ENCODE measurements around the gene CMSS1.

Gene CMSS1

DNA sequence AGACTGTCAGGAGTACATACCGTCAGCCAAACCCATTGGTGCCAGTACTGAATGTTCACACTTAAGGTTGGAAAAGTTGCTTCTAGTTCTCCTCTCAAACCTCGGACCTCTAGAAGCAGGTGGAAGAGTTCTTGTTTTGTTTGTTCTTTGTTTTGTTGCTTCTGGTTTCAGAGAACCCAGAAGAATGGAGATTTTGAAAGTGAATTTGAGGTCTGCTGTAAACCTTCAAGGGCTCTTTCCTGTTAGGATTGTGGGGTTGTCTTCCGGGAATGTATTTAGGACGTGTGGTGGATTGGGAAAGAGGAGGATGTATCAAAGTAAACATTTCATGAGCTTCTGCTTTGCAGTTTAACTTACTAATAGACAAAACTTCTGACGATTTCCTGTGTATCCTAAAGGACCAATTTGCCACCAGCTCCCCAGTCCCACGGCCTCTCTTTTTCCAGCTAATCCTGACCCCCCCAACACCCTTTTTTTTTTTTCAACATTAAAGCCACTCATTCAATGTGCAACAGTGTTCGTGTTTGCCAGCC, 246.3 kb downstream of the CMSS1 start:
- DNase-seq, result no peak

DNA sequence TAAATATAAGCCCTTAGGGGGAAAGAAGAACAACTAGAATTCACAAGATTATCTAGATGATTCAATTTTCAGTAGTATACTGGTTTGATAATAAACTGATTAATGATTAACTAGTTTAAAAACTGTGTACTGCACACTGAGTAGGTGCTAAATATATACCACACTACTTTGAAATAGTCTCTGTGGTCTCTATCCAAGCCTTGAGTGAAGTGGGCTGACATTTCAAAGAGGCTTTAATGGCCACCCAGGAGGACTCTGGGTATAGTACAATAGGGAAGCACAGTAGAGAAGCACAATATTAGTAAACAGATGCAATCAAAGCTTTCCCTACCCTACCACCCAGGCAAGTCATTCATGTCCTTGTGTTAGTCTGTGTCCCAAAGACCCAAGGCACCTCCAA, 249.9 kb downstream of the CMSS1 start:
- no peak for DNase-seq

GRCh38 chr3:100068826-100069225, 251.2 kb downstream of the CMSS1 start:
- peak; percentile 68 for DNase-seq

DNA sequence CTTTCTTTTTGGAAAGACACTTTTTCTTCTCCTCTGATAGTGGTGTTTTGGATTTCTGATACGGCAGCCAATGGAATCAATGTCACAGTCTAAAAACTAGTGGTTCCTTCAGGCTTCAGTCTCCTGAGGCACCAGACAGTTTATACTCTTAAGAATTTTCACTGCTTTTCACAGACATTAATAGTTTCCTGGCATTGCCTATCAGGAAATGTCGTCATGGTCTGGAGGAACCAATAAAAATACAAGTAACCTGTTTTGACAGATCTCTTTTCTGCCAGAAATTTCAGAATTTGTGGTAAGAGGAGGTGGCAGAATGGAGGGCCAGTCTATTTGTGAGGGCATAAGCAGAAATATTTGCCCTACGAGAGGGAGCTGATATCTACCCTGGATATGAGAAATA, 251.8 kb downstream of the CMSS1 start:
- DNase-seq, result no peak

DNA sequence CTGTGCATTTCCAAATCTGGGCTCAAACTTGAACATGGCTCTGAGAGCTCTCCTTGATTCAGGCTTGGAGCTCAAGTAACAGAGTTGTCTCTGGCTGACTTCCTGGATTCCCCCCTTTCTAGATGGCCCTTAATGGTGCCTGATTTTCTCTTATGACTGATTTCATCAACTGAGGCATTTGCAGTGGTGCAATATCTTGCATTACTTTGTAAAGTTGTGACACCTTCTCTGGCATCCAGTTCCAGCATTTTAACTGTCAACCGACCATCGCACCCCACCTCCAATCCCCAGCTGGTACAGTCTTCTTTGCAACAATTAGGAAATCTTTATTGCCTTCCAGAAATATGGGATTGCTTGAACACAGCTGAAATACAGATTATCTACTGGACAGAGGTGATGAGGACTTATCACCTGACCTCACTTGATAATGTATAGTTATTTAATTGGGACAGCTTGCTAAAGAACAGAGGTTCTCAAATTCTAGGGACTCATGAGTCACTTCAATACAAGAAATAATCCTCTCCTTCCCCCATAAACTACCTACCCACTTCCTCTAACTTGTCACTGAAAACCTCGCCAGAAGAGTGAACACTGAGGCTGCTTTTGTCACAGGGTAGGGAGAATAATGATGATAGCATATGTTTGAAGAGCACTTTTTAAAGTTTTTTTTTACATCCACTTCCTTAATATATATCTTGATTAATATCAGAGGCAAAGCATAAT, 254.8 kb downstream of the CMSS1 start:
- no peak for DNase-seq

DNA sequence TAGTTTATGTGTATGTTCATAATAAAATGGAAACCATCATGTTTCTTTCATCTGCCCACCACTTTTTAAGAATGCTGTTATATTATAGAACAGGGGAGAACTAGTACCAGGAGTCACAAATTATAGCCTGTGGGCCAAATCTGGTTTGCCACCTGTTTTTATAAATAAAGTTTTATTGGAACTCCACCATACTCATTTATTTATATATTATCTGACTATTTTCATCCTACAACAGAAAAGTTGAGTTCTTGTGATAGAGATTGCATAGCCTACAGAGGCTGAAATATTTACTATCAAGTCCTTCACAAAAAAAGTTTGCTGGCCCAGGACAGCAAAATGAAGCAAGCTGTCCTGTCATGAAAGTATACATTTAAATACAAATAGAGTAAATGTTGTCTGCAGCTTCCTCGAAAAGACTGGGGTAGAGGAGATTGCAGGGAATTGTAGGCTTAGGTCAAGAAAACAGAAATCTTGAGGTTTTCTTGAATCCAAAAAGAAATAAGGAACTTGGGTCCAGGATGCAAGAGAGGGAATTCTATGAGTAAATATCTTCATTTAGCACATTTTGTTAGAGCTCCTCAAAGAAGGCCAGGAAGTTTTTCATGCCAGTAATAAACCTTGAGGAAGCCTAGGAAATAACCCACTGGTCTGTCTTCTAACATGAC, 255.5 kb downstream of the CMSS1 start:
- no peak for DNase-seq

DNA sequence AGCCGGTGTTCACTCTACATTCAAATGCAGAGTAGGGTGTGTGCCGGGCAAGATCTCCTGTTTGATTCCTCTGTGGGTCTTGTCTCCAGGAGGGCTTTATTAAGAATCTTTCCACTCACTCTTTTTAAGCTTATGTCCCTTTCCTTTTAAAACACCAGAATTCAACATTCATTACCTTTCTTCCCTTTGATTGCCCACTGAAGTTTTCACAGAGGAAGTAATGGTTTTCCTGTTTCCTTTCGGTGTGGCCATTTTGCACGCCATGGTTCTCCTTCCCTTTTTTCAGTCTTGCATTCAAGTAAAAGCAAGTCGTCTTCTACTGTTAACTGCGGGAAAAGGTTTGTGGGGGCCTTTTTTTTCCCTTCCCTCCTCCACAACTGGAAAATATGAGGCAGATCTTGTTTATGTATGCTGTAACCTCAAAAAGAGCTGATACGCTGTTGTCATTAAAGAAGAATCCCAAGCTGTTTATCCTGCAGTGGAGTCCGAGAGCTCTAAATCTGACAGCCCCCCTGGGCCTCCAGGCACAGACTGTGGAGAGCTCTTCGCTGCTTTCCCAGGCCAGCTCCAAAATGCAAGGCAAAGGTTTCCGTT, 256.1 kb downstream of the CMSS1 start:
- no peak for DNase-seq

- no peak for DNase-seq
Measured at GRCh38 chr3:100075196-100075595, 257.5 kb downstream of the CMSS1 start.

GRCh38 chr3:100075851-100076730, 258.4 kb downstream of the CMSS1 start:
- no peak for DNase-seq

- DNase-seq, result no peak
Measured at GRCh38 chr3:100076731-100077529, 259.3 kb downstream of the CMSS1 start.

DNA sequence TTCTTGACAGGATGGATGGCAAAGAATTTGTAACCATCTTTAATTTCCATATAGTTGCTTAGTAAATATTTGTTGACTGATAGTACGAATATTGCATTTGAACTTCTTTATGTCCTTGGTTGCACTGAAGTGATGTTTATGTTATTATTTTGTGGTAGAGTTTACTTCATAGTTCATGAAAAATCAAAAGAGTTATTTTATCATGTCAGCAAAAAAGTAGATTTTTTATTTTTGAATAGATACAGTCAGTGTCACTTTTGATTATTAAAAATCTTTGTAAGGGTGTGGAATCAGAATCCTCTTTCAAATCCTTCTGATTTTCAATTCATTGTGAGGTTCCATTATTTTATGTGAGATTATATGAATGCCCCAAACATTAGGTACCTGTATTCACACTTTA, 261.7 kb downstream of the CMSS1 start:
- no peak for DNase-seq

GRCh38 chr3:100080573-100080972, 262.9 kb downstream of the CMSS1 start:
- no peak for DNase-seq

DNA sequence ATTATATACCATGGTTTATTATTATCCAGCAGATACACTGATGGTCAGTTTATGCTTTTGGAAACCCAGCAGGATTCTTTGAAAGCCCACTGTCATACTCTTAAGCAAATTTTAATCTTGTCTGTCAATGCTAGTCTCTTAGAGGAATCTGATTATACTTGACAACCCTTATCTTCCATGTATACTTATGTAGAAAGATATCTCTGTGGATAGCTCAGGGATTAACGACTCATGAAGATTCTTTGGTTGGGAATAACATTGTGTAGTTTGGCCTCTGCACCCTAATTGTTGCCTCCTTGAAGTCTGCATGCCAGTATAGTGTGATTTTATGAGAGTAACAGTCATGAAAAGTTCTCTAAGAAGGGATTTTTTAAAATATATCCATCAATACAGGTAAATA, 263.6 kb downstream of the CMSS1 start:
- DNase-seq, result no peak

DNA sequence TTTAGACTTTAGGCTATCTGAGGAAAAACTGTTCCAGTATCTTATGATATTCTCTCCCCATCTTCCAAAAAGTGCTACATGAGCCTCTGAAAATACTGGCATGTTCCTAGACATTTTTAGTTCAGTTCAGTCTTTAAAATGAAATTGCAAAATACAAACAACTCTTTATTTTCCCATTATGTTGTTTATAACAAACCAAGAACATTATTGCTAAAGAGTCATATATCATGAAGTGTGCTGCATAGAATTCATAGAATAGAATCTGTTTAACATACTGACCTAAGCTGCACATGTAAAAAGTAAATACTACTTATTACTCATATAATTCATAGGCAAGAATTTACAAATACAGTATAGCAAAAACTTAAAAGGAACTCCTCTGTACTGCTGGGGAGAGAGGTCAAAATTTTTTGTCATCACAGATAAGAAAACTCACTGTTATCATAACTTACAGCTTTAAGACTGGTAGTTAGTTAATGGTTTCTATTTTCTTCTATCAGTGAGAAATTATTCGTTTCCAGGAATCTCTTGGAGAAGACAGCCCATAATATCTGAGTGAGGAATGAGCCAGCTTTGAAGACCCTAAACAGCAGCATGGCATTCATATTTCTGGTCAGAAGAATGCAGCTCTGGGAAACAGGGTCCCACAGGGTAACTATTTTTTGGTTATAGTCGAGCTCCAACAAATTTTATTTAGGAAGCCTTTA, 264.5 kb downstream of the CMSS1 start:
- DNase-seq, result no peak

DNA sequence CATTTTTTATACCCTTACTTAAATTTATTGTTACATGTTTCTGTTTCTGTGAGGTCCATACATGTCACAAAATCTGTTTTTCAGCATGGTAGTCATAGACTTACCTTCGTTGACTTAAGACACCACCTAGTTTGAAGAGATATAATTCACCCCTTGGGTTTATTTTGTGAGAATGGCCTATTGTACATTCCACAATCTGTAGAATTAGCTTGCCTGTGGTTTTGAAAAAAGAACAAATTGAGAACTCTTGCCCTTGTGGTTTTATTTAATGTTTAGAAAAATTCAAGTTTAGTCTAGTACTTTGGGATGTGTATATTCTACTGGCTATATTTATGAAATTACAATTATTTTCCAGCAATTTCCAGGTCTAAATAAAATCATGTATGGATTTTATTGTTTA, 265.1 kb downstream of the CMSS1 start:
- DNase-seq, result no peak

DNA sequence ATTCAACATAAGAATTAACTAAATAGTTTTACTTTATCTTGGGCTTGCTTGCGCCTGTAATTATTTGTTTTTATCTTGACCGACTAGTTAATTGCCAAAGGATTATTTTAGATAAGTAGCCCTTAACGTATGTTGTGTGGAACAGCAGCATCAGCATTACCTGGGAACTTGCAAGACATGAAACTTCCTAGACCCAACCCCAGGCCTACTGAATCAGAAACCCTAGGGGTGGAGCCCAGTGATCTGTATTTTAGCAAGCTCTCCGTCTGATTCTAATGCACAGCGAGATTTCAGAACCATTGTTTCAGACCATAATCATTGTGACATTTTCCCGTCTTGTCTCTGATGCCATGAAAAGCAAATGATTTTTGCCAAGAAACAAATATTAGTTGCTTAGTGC, 265.5 kb downstream of the CMSS1 start:
- DNase-seq, result no peak

- DNase-seq, result no peak
Measured at GRCh38 chr3:100084100-100084806, 266.6 kb downstream of the CMSS1 start.

GRCh38 chr3:100086401-100086800, 268.7 kb downstream of the CMSS1 start:
- no peak for DNase-seq

- DNase-seq, result no peak
Measured at GRCh38 chr3:100087198-100087597, 269.5 kb downstream of the CMSS1 start.

- no peak for DNase-seq
Measured at GRCh38 chr3:100088735-100089368, 271.2 kb downstream of the CMSS1 start.
